ENCODE measurements around the gene HSD17B7. TPM values are rescaled to one million over a fixed set of nuclear protein-coding genes. Genes with fewer than 3 reads are reported as not detected.
"Not testable (repeated sequence)": the region's sequence is repeated elsewhere in the genome, so short reads cannot be mapped to it uniquely, and the experiment has no call there.

The HSD17B7 gene
- total and polyA plus RNA-seq, 2 of the 13 experiments (the other 11 are each of a cell fraction or from before 2014, with no cell fraction given) = 43.9 to 84.9 TPM

GRCh38 chr1:162746264-162746942 is 44.1 kb upstream of the HSD17B7 start (continued):
- TF ChIP-seq RARA (CRISPR knock-in tag; IDR thresholded peaks at IDR 0.05) (peak; percentile 71), TCF12 (CRISPR knock-in tag; IDR thresholded peaks at IDR 0.05) (peak; percentile 67; the same call in 1 of the 2 replicates), ZNF644 (CRISPR knock-in tag; IDR thresholded peaks at IDR 0.05; ENCODE audit: low read depth) (peak; percentile 87), ZNF788 (CRISPR knock-in tag; IDR thresholded peaks at IDR 0.05; ENCODE audit: borderline replicate concordance) (peak; percentile 70; the same call in 1 of the 2 replicates), ZBTB37 (CRISPR knock-in tag; IDR thresholded peaks at IDR 0.05) (0 out of 2 replicates have a peak, but pooled peaks have one; percentile 34), ZBTB7B (CRISPR knock-in tag; IDR thresholded peaks at IDR 0.05) (peak; percentile 97), KAT8 (CRISPR knock-in tag; IDR thresholded peaks at IDR 0.05) (peak; percentile 57; the same call in 1 of the 2 replicates), ELF3 (CRISPR knock-in tag; IDR thresholded peaks at IDR 0.05) (peak; percentile 50; the same call in 1 of the 2 replicates), ZNF329 (CRISPR knock-in tag; IDR thresholded peaks at IDR 0.05; ENCODE audit: low read depth) (peak; percentile 64; the same call in 1 of the 2 replicates), HMGXB4 (CRISPR knock-in tag; IDR thresholded peaks at IDR 0.05; ENCODE audit: borderline replicate concordance in 1 of 2, low read depth in 1 of 2) (0 out of 4 replicates have a peak, but pooled peaks of 1 of the 2 experiments have one; percentile 16), ZFP1 (CRISPR knock-in tag; IDR thresholded peaks at IDR 0.05) (peak; percentile 89; the same call in 1 of the 2 replicates), ZNF724P (CRISPR knock-in tag; IDR thresholded peaks at IDR 0.05; ENCODE audit: borderline replicate concordance) (0 out of 2 replicates have a peak, but pooled peaks have one; percentile 43), MED1 (CRISPR knock-in tag; IDR thresholded peaks at IDR 0.05) (peak; percentile 69), ZNF576 (CRISPR knock-in tag; IDR thresholded peaks at IDR 0.05) (0 out of 2 replicates have a peak, but pooled peaks have one; percentile 30), PHF21A (CRISPR knock-in tag; IDR thresholded peaks at IDR 0.05) (peak; percentile 68), TBX2 (CRISPR knock-in tag; IDR thresholded peaks at IDR 0.05; ENCODE audit: borderline replicate concordance) (peak; percentile 74; the same call in 1 of the 2 replicates), ATF2 (CRISPR knock-in tag; IDR thresholded peaks at IDR 0.05) (peak; percentile 80), ZNF572 (CRISPR knock-in tag; IDR thresholded peaks at IDR 0.05) (peak; percentile 83; the same call in 1 of the 2 replicates), ETV5 (CRISPR knock-in tag; IDR thresholded peaks at IDR 0.05; ENCODE audit: borderline replicate concordance) (peak; percentile 53; the same call in 1 of the 2 replicates), MIER3 (CRISPR knock-in tag; IDR thresholded peaks at IDR 0.05; ENCODE audit: borderline replicate concordance) (peak; percentile 87; the same call in 1 of the 2 replicates), ZSCAN31 (CRISPR knock-in tag; IDR thresholded peaks at IDR 0.05; ENCODE audit: low read depth) (0 out of 2 replicates have a peak, but pooled peaks have one; percentile 61), THAP7 (CRISPR knock-in tag; IDR thresholded peaks at IDR 0.05) (peak; percentile 54; the same call in 1 of the 2 replicates), SMAD3 (CRISPR knock-in tag; IDR thresholded peaks at IDR 0.05) (peak; percentile 88), KDM5B (CRISPR knock-in tag; IDR thresholded peaks at IDR 0.05; ENCODE audit: borderline replicate concordance) (peak; percentile 66)
- not testable (repeated sequence) for TF ChIP-seq TCF12 (IDR thresholded peaks at IDR 0.05)
